ENCODE data around the gene MEIS2. TPM values are rescaled to one million over a fixed set of nuclear protein-coding genes. Genes with fewer than 3 reads are reported as not detected.

The MEIS2 gene
- total and polyA plus RNA-seq, 2 donors (not counting 3 experiments of a cell fraction or from before 2014, with no cell fraction given): 22.5 to 26.2 TPM

DNA sequence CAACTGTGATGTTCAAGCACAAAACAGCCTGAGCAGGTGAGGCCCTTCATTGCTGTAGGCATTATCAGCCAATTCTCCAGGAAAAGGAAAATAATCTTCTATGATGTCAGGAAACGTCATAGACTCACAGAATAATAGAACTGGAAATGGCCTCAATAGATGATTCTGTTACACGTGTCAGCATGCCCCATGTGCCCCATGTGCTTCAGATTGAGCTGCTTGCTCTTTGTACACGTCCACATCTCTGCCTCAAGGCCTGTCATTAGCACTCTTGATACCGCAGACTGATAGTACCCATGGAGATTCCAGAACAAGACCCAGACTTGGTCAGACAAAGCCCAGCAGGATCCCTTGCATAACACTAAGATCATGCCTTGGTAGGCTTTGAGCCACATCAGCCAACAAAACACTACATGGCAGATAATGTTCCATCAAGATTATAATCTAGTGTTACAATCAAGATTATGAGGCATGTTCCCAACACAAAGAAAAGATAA lies 95.9 kb downstream of the MEIS2 start:
- H3K9me3 ChIP-seq (replicated peaks; ENCODE audit: control insufficient read depth, insufficient read depth, low read length): no peaks in the 10 kb centered on the region
- no TSS peak for BruUV-seq (replicated peaks)
- ChIA-PET CTCF (no interaction called here), POLR2A (no interaction called here)
- peaks cover 0 to 4% of the 10 kb centered on the region in 2 experiments for H3K36me3 ChIP-seq (ENCODE audit: control insufficient read depth in 2 of 2, extremely low read depth in 1 of 2, insufficient read depth in 2 of 2, low read length in 2 of 2)
- H3K4me2 ChIP-seq (ENCODE audit: insufficient read depth, low read length): no peak overlapping the region
- no peaks in the 10 kb centered on the region for H3K9me1 ChIP-seq (replicated peaks; ENCODE audit: control insufficient read depth, extremely low read depth, insufficient read depth, low read length)
- H4K20me1 ChIP-seq (replicated peaks; ENCODE audit: control insufficient read depth, extremely low read depth, insufficient read depth, low read length): no peaks in the 10 kb centered on the region
- no peak overlapping the region for H3K9ac ChIP-seq (replicated peaks; ENCODE audit: extremely low read depth, insufficient read depth, low read length)
- H3K4me1 ChIP-seq (ENCODE audit: control insufficient read depth, extremely low read depth, insufficient read depth, low read length): no peaks in the 10 kb centered on the region
- intact Hi-C loops (cut with micrococcal nuclease): no loop called here
- no peak overlapping the region for H3K4me3 ChIP-seq (replicated peaks in 1 of 3; ENCODE audit: insufficient read depth in 1 of 3, low read depth in 1 of 3, low read length in 3 of 3)
- TF ChIP-seq POLR2AphosphoS5 (IDR thresholded peaks at IDR 0.05; ENCODE audit: insufficient read depth, low read depth, low read length) (no peak), POLR2A (IDR thresholded peaks at IDR 0.05; ENCODE audit: low read depth, low read length) (no peak), FOS (IDR thresholded peaks at IDR 0.05; ENCODE audit: borderline replicate concordance, insufficient read depth, low read length) (no peak), EZH2 (IDR thresholded peaks at IDR 0.05; ENCODE audit: borderline replicate concordance, low read depth, low read length, severe bottlenecking) (no peak), GATA2 (IDR thresholded peaks at IDR 0.05; ENCODE audit: insufficient read depth, insufficient read length, low read depth, low read length) (no peak), MYC (IDR thresholded peaks at IDR 0.05; ENCODE audit: low read depth, low read length) (no peak), JUN (IDR thresholded peaks at IDR 0.05; ENCODE audit: borderline replicate concordance, insufficient read depth, insufficient read length, low read depth) (no peak)
- TF ChIP-seq, protein P1, sequence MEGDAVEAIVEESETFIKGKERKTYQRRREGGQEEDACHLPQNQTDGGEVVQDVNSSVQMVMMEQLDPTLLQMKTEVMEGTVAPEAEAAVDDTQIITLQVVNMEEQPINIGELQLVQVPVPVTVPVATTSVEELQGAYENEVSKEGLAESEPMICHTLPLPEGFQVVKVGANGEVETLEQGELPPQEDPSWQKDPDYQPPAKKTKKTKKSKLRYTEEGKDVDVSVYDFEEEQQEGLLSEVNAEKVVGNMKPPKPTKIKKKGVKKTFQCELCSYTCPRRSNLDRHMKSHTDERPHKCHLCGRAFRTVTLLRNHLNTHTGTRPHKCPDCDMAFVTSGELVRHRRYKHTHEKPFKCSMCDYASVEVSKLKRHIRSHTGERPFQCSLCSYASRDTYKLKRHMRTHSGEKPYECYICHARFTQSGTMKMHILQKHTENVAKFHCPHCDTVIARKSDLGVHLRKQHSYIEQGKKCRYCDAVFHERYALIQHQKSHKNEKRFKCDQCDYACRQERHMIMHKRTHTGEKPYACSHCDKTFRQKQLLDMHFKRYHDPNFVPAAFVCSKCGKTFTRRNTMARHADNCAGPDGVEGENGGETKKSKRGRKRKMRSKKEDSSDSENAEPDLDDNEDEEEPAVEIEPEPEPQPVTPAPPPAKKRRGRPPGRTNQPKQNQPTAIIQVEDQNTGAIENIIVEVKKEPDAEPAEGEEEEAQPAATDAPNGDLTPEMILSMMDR (IDR thresholded peaks at IDR 0.05; ENCODE audit: extremely low read depth in 1 of 2, insufficient read depth in 1 of 2, low read depth in 1 of 2, low read length in 2 of 2): no peak
- TF ChIP-seq, protein P2, sequence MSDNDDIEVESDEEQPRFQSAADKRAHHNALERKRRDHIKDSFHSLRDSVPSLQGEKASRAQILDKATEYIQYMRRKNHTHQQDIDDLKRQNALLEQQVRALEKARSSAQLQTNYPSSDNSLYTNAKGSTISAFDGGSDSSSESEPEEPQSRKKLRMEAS (IDR thresholded peaks at IDR 0.05; ENCODE audit: insufficient read depth, insufficient read length): no peak
- no peak overlapping the region for H2AFZ ChIP-seq (ENCODE audit: low read depth, low read length)
- no peak for DNase-seq (ENCODE audit: low read depth, low spot score)
- no peaks in the 10 kb centered on the region for H3K27me3 ChIP-seq (ENCODE audit: control insufficient read depth in 2 of 2, insufficient read depth in 2 of 2, low read length in 2 of 2)
- no peak overlapping the region for H3K27ac ChIP-seq (ENCODE audit: insufficient read depth, low read depth, low read length)
- FAIRE-seq: no peak
- dilution Hi-C loops (cut with MboI; ENCODE audit: extremely low pct_ligation_motif_present, low sequenced_read_pairs): no loop called here
- no peaks in the 10 kb centered on the region for H3K79me2 ChIP-seq (ENCODE audit: control insufficient read depth, insufficient read depth, low read length)
